Hepatocyte (in vitro differentiated cells): ENCODE measurements around the gene IRX2.

ENCODE experiments used
- CTCF ChIP-seq: fragments of 200-600 bp; sonication (generic); IDR thresholded peaks from 2 replicates; pipeline ENCODE4 v1.5.1; 2016; ENCODE audit warnings: antibody characterized with exemption, mild to moderate bottlenecking; ENCODE audit not compliant: poor library complexity
- EZH2 ChIP-seq: fragments of 200-600 bp; sonication (generic); IDR thresholded peaks from 2 replicates; pipeline ENCODE4 v1.6.1; 2016; ENCODE audit warnings: antibody characterized with exemption, mild to moderate bottlenecking, borderline replicate concordance
- EZH2phosphoT487 ChIP-seq: fragments of 200-600 bp; sonication (generic); IDR thresholded peaks from one replicate; pipeline ENCODE4 v1.6.1; 2018; ENCODE audit warnings: antibody characterized with exemption, mild to moderate bottlenecking, low read depth, moderate library complexity; ENCODE audit not compliant: unreplicated experiment, severe bottlenecking

GRCh38 chr5:2752059-2752820 lies 763 bp upstream of the IRX2 start:
- TF ChIP-seq CTCF: no peak
- TF ChIP-seq EZH2: peak; percentile 57
- no peak for TF ChIP-seq EZH2phosphoT487
